Tibial artery (tissue), 4 donors: ENCODE measurements around the gene MYOF.

Experiments used
- DNase-seq, 2 donors: peaks; one replicate each; pipeline ENCODE4 v3.0.0-alpha.2; 2019
- H3K27ac ChIP-seq, 2 donors: fragments of 200-600 bp; sonication (generic) in 1 of 2; 1 replicate in 1 of 2; 2 replicates in 1 of 2; pipeline ENCODE4 v1.5.1; 2018 to 2019; ENCODE audit warnings: mild to moderate bottlenecking in 1 of 2
- H3K27me3 ChIP-seq, 2 donors: fragments of 200-600 bp; sonication (generic) in 1 of 2; one replicate each; pipeline versions ENCODE4 v1.5.1 to v1.6.0; 2016 to 2019
- H3K36me3 ChIP-seq, 3 donors: fragments of 200-600 bp; sonication (generic) in 2 of 3; one replicate each; pipeline ENCODE4 v1.5.1; 2016 to 2019; ENCODE audit warnings: mild to moderate bottlenecking in 2 of 3
- H3K4me1 ChIP-seq, 4 donors: fragments of 200-600 bp; sonication (generic) in 2 of 4; 1 replicate in 3 of 4; 2 replicates in 1 of 4; pipeline ENCODE4 v1.5.1; 2016 to 2019
- H3K4me3 ChIP-seq, 2 donors: fragments of 200-600 bp; sonication (generic) in 1 of 2; 1 replicate in 1 of 2; 2 replicates in 1 of 2; pipeline ENCODE4 v1.5.1; 2018 to 2019; ENCODE audit warnings: mild to moderate bottlenecking in 2 of 2
- H3K9me3 ChIP-seq, 3 donors: fragments of 200-600 bp; sonication (generic) in 1 of 3; one replicate each; pipeline ENCODE4 v1.5.1; 2016 to 2019
- intact Hi-C: fragments of 100-400 bp; cut with DNase I; formaldehyde crosslinking; loops from one replicate; pipeline ENCODE4 v1.15.0; 2023; ENCODE audit warnings: low total_unique reads
- TF ChIP-seq, protein P1 (sequence below), 2 experiments: fragments of 200-600 bp in 1 of 2; fragments of 450-650 bp in 1 of 2; IDR thresholded peaks; one replicate each; pipeline ENCODE4 v1.5.1; 2017 to 2019; ENCODE audit warnings: antibody characterized with exemption in 2 of 2, mild to moderate bottlenecking in 1 of 2, moderate library complexity in 1 of 2

The MYOF gene

DNA sequence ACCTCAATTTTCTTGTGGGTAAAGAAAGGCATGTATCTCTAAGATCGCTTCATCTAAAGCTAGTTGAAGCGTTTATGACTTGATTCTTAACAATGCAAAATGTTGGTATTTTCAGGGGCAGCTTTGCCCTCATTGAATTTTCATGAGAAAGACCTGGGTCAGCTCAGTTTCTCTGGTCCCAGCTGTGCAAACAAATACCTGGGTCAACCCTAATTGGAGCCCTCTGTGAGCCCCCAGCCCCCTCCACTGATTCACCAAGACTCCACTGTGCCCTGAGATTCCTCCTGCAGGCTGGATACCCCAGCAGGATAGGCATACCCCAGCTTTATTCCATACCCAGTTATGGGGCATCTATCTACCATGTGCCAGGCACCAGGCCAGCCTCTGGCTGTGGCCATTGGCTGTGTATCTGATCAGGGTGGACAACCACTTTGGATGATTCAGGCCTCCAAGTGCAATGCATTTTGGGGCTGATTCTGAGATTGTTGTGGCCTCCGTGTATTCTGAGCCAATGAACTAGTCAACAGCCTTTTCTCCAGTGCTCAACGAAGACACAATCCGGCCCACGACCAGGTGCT, 201.9 kb downstream of the MYOF start:
- no peak overlapping the region for H3K27ac ChIP-seq
- no peaks in the 10 kb centered on the region for H3K9me3 ChIP-seq
- intact Hi-C loops: no loop called here
- H3K4me3 ChIP-seq: no peak overlapping the region
- TF ChIP-seq, protein P1, sequence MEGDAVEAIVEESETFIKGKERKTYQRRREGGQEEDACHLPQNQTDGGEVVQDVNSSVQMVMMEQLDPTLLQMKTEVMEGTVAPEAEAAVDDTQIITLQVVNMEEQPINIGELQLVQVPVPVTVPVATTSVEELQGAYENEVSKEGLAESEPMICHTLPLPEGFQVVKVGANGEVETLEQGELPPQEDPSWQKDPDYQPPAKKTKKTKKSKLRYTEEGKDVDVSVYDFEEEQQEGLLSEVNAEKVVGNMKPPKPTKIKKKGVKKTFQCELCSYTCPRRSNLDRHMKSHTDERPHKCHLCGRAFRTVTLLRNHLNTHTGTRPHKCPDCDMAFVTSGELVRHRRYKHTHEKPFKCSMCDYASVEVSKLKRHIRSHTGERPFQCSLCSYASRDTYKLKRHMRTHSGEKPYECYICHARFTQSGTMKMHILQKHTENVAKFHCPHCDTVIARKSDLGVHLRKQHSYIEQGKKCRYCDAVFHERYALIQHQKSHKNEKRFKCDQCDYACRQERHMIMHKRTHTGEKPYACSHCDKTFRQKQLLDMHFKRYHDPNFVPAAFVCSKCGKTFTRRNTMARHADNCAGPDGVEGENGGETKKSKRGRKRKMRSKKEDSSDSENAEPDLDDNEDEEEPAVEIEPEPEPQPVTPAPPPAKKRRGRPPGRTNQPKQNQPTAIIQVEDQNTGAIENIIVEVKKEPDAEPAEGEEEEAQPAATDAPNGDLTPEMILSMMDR (IDR thresholded peaks at IDR 0.05): no peak
- peaks cover 0 to 5% (median 0%) of the 10 kb centered on the region in 4 donors for H3K4me1 ChIP-seq
- DNase-seq: no peak
- no peaks in the 10 kb centered on the region for H3K36me3 ChIP-seq
- H3K27me3 ChIP-seq: no peaks in the 10 kb centered on the region

DNA sequence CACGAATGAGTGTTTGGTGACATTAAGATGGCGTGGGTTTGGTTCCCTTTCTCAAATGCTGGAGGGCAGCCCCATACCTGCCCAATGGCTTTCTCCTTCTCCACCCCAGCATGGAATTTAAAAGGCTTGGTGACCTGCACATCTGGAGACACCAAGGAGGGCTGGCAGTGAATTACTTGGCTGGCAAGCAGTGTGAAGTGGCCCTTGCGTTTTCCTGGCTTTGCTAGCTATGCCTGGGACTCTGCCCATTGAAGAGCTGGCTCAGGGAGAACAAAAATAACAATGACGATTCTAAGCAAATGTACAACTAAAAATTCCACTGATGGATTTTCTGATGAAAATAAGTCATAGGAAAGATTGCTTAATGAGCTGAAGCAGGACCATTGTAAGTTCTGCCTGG, 204.8 kb downstream of the MYOF start:
- no peak overlapping the region for H3K4me3 ChIP-seq
- intact Hi-C loops: no loop called here
- H3K9me3 ChIP-seq: no peaks in the 10 kb centered on the region
- H3K36me3 ChIP-seq: no peaks in the 10 kb centered on the region
- H3K4me1 ChIP-seq: peaks cover 0 to 5% (median 0%) of the 10 kb centered on the region in 4 donors
- H3K27me3 ChIP-seq: no peaks in the 10 kb centered on the region
- DNase-seq: no peak
- TF ChIP-seq, protein P1 (IDR thresholded peaks at IDR 0.05): no peak
- H3K27ac ChIP-seq: no peak overlapping the region

DNA sequence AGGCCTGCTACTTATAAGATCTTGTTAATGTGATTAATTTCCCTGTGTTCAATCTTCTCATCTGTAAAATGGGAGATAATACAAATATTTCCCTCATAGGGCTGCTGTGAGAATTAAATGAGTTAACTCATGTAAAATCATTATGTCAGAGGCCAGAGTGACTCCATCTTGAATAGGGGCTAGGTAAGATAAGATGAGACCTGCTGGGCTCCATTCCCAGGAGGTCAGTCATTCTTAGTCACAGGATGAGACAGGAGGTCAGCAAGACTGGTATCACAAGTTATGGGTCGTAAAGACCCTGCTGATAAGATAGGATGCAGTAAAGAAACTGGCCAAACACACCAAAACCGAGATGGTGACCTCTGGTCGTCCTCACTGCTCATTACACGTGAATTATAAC, 207.7 kb downstream of the MYOF start:
- H3K27me3 ChIP-seq: no peaks in the 10 kb centered on the region
- H3K9me3 ChIP-seq: peaks cover 0 to 1% (median 0%) of the 10 kb centered on the region in 3 donors
- TF ChIP-seq, protein P1 (IDR thresholded peaks at IDR 0.05): no peak
- no peaks in the 10 kb centered on the region for H3K36me3 ChIP-seq
- no peak overlapping the region for H3K27ac ChIP-seq
- no peak for DNase-seq
- H3K4me1 ChIP-seq: peaks cover 0 to 5% (median 0%) of the 10 kb centered on the region in 4 donors
- intact Hi-C loops: no loop called here
- no peak overlapping the region for H3K4me3 ChIP-seq

DNA sequence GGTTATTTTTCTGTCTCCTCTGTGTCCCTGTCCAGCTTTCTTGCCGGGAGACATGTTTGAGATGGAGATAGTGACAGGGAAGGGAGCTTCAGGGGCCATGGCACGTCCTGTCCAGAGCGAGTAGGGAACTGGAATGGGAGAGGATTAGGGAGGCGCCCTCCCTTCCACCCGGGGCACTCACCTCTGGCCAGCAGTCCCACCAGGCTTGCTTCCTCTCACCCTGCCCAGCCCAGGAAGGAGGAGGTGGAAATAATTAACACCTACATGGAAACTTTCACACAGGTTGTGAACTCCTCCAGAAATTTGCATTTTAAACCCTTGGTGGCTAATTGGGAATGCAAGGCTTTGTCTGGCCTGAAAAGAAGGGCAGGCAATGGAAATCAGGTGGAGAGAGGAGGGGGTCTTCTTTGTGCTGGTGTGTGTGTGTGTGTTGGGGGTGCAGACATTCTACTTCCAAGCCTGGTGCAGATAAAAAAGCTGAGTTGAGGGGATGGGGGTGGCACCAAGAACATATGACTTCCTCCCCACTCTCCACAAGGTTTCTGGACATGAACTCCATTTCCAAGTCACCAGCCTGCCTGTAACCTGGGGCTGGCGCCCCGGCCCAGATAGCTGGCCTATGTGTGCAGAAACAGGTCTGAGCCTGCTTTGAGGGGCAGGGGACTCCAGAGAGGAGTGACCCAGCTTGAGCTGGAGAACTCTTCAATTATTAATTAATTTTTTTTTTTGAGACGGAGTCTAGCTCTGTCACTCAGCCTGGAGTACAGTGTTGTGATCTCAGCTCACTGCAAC, 209.1 kb downstream of the MYOF start:
- intact Hi-C loops: no loop called here
- Histone ChIP-seq H3K27me3 (no peaks in the 10 kb centered on the region), H3K36me3 (no peaks in the 10 kb centered on the region), H3K27ac (no peak overlapping the region), H3K4me3 (no peak overlapping the region), H3K9me3 (peaks cover 0 to 8% (median 0%) of the 10 kb centered on the region in 3 donors), H3K4me1 (peaks cover 0 to 5% (median 0%) of the 10 kb centered on the region in 4 donors)
- TF ChIP-seq, protein P1 (IDR thresholded peaks at IDR 0.05): no peak
- no peak for DNase-seq

GRCh38 chr10:93271347-93271746, 210.8 kb downstream of the MYOF start:
- H3K27ac ChIP-seq: no peak overlapping the region
- intact Hi-C loops: no loop called here
- H3K4me1 ChIP-seq: no peaks in the 10 kb centered on the region
- H3K27me3 ChIP-seq: no peaks in the 10 kb centered on the region
- no peak overlapping the region for H3K4me3 ChIP-seq
- H3K9me3 ChIP-seq: peaks cover 0 to 8% (median 0%) of the 10 kb centered on the region in 3 donors
- DNase-seq: no peak
- TF ChIP-seq, protein P1 (IDR thresholded peaks at IDR 0.05): no peak
- no peaks in the 10 kb centered on the region for H3K36me3 ChIP-seq
